ENCODE results near the gene AP3S2.
A peak's percentile ranks its signal among the peaks of the same experiment; 100 is the strongest.
"Not testable (repeated sequence)": the region's sequence is repeated elsewhere in the genome, so short reads cannot be mapped to it uniquely, and the experiment has no call there.

The AP3S2 gene

DNA sequence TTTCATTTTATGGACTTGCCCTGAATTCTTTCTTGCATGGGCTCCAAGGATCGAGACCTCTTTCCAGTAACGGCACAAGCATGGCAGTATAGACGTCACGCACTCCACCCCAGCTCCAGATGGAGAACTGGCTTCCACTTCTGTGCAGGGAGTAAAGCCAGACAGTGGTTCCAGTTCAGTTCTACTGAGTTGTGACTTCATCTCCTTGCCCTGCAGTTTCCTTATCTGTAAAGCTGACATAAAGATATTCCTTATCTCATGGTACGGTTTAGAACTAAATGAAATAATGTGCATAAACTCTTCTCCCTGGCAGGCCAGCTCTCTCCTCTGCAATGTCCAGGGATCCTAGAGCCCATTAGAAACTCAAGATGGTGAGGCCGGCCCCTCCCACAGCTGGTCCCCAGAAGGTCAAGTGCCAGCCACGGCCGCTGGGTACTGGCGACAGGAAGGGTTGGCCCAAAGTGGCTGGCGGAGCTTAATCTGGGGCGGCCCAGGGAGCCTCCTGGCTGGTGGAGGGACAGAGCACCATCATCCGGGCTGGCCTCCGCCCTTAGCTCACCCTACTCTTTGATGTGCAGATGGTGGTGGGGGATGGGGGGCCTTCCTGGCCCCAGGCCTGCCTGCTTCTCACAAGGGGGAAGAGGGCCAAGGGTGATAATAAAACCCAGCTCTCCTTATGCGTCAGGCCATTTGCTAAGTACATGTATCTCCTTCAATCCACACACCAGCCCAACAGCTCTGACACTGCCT is 110.5 kb downstream of the AP3S2 start:
- POLR2A ChIA-PET (ENCODE audit: low non-redundant PET), result no interaction called here
- TF ChIP-seq, protein P1, sequence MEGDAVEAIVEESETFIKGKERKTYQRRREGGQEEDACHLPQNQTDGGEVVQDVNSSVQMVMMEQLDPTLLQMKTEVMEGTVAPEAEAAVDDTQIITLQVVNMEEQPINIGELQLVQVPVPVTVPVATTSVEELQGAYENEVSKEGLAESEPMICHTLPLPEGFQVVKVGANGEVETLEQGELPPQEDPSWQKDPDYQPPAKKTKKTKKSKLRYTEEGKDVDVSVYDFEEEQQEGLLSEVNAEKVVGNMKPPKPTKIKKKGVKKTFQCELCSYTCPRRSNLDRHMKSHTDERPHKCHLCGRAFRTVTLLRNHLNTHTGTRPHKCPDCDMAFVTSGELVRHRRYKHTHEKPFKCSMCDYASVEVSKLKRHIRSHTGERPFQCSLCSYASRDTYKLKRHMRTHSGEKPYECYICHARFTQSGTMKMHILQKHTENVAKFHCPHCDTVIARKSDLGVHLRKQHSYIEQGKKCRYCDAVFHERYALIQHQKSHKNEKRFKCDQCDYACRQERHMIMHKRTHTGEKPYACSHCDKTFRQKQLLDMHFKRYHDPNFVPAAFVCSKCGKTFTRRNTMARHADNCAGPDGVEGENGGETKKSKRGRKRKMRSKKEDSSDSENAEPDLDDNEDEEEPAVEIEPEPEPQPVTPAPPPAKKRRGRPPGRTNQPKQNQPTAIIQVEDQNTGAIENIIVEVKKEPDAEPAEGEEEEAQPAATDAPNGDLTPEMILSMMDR (conservative IDR thresholded peaks at IDR 0.05; ENCODE audit: low read depth), result no peak
- peak overlapping the region; percentile 74 for H3K27ac ChIP-seq
- CTCF ChIA-PET, result interaction anchor here (0.5 to 0.6 kb wide), 3 partner anchors 32 to 1923 kb away, joined by 3 to 4 read pairs (median 3); partner anchors contain the start of gene MESP1
- no peak for DNase-seq (ENCODE audit: low spot score)

- H3K27ac ChIP-seq, result peak overlapping the region; percentile 74
- DNase-seq (ENCODE audit: low spot score); POLR2A ChIA-PET (ENCODE audit: low non-redundant PET): not testable (repeated sequence)
- CTCF ChIA-PET, result interaction anchor here (0.6 kb wide), 1 partner anchor 1924 kb away, joined by 3 read pairs; no protein-coding TSS in a partner anchor
Observed at GRCh38 chr15:89782619-89782950, 111.2 kb downstream of the AP3S2 start.

DNA sequence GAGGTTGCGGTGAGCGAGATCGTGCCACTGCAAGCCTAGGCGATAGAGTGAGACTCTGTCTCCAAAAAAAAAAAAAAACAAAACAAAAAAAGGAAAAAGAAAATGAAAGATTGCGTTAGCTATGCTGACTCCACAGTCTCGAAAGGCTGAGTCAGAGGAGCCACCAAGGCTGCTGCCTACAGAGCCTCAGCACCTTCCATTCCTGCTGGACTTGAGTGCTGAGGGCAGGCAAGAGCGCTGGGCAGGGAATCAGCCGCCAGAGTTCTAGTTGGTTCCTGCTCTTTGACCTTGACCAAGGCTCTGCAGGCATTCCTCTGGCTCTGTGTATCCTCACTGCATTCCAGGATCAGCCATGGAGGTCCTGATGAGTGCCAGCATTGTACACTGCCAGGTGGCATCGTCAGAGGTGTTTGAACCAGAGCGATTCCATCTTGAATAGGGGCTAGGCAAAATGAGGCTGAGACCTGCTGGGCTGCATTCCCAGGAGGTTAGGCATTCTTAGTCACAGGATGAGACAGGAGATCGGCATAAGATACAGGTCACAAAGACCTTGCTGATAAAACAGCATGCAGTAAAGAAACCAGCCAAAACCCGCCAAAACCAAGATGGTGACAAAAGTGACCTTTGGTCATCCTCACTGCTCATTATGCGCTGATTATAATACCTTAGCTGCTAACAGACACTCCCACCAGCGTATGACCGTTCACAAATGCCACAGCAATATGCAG is 111.7 kb downstream of the AP3S2 start:
- TF ChIP-seq, protein P1 (conservative IDR thresholded peaks at IDR 0.05; ENCODE audit: low read depth), result no peak
- POLR2A ChIA-PET (ENCODE audit: low non-redundant PET), result interaction anchor here (0.6 kb wide), 1 partner anchor 93 kb away, joined by 6 read pairs; no protein-coding TSS in a partner anchor
- CTCF ChIA-PET, result interaction anchor here (0.6 to 1.0 kb wide), 2 partner anchors 93 to 114 kb away, joined by 3 to 6 read pairs; no protein-coding TSS in a partner anchor
- peak; percentile 68 for DNase-seq (ENCODE audit: low spot score)
- peak overlapping the region; percentile 74 for H3K27ac ChIP-seq

DNA sequence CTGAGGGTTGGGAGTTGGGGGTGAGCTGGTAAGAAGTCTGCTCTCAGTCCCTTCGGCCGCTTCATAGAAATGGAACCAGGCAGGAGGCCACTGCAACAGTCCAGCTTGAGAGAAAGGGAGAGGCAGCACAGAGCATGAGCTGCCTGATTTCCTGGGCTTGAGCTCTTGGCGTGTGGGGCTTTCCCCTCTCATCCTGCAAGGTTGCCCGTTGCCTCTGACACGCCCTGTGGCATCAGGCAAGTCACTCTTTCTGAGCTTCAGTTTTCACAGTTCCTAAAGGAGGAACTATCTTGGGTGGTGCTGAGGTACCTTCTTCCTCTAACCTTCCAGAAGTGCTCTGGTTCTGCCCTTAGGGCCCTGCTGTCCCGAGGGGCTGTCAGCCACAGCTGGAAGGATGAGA is 112.7 kb downstream of the AP3S2 start:
- ChIA-PET POLR2A (ENCODE audit: low non-redundant PET) (no interaction called here), CTCF (interaction anchor here (0.7 to 1.0 kb wide), 3 partner anchors 20 to 94 kb away, joined by 3 read pairs; no protein-coding TSS in a partner anchor)
- TF ChIP-seq, protein P1 (conservative IDR thresholded peaks at IDR 0.05; ENCODE audit: low read depth), result no peak
- peak overlapping the region; percentile 74 for H3K27ac ChIP-seq
- DNase-seq (ENCODE audit: low spot score), result peak; percentile 33

DNA sequence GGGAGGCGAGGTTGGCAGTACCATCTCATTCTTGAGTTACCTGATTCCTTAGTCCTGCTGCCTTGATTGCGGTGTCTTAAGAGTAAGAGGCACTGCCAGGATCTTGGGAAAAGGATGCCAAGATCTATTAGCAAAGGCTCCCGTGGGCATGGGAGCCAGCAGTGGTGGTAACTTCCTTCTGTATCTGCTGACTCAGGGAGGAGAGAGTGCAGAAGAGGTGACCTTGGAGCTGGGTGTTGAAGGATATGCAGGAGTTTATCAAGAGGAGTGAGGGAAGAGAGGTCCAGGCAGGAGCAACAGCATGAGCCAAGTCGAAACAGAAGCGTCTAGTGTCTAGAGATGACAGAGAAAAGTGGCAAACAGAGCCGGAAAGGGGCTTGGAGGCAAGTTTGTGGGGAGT is 113.2 kb downstream of the AP3S2 start:
- CTCF ChIA-PET, result interaction anchor here (1.0 kb wide), 1 partner anchor 19 kb away, joined by 3 read pairs; no protein-coding TSS in a partner anchor
- peak overlapping the region; percentile 74 for H3K27ac ChIP-seq

More for the DNA sequence above, 113.2 kb downstream of the AP3S2 start:
- no peak for DNase-seq (ENCODE audit: low spot score)
- POLR2A ChIA-PET (ENCODE audit: low non-redundant PET), result no interaction called here
- TF ChIP-seq, protein P1 (conservative IDR thresholded peaks at IDR 0.05; ENCODE audit: low read depth), result no peak
